OCI-LY7 (cell line): Measurements from ENCODE around the gene AUTS2.

Experiments
- EZH2phosphoT487 ChIP-seq: fragments of 200-600 bp; sonication (generic); IDR thresholded peaks from 2 replicates; pipeline ENCODE4 v1.6.1; 2018; ENCODE audit warnings: low read depth, borderline replicate concordance, mild to moderate bottlenecking, mixed run types, antibody characterized with exemption, low read length, moderate library complexity, mixed read lengths
- TF ChIP-seq, protein P1 (sequence below): fragments of 200-600 bp; sonication (generic); conservative IDR thresholded peaks from 2 replicates; pipeline ENCODE4 v1.5.1; 2014; ENCODE audit warnings: mild to moderate bottlenecking, antibody characterized with exemption, low read length, moderate library complexity, mixed read lengths

DNA sequence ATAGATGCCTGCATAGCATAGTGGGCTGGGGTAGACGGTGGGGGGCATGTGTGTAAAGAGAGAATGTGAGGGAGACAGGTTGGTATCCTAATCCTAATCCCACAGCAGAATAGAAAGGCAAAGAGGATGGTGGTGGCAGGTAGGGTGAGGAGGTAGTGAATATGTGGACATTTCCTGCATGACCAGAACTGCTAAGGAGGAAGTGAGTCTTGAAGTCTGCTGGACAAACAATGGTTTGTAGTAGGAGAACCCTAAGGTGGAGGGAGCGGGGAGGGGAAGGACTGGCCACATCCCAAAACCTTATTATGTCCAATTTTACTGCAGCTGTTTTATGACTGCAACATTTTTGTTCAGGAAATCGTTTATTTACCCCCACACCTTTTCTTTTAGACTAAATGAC, 279.7 kb downstream of the AUTS2 start:
- TF ChIP-seq, protein P1, sequence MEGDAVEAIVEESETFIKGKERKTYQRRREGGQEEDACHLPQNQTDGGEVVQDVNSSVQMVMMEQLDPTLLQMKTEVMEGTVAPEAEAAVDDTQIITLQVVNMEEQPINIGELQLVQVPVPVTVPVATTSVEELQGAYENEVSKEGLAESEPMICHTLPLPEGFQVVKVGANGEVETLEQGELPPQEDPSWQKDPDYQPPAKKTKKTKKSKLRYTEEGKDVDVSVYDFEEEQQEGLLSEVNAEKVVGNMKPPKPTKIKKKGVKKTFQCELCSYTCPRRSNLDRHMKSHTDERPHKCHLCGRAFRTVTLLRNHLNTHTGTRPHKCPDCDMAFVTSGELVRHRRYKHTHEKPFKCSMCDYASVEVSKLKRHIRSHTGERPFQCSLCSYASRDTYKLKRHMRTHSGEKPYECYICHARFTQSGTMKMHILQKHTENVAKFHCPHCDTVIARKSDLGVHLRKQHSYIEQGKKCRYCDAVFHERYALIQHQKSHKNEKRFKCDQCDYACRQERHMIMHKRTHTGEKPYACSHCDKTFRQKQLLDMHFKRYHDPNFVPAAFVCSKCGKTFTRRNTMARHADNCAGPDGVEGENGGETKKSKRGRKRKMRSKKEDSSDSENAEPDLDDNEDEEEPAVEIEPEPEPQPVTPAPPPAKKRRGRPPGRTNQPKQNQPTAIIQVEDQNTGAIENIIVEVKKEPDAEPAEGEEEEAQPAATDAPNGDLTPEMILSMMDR: no peak
- no peak for TF ChIP-seq EZH2phosphoT487
